Measurements from ENCODE around the gene HAUS5.

- TF ChIP-seq CTCF (IDR thresholded peaks at IDR 0.05), result no peak
- TF ChIP-seq EZH2 (IDR thresholded peaks at IDR 0.05; ENCODE audit: borderline replicate concordance, insufficient read depth, low read depth, low read length, poor library complexity, severe bottlenecking), result no peak
Measured at GRCh38 chr19:35628565-35629331, 16.2 kb downstream of the HAUS5 start, which contains the start of gene RBM42.

Measured in B cell (primary cell).